Hepatocyte (in vitro differentiated cells): Measurements from ENCODE around the gene COX20. TPM values are rescaled to one million over a fixed set of nuclear protein-coding genes. Genes with fewer than 3 reads are reported as not detected.

Experiments
- DNase-seq: peaks from one replicate; pipeline ENCODE4 v3.0.0-alpha.2; 2016; ENCODE audit warnings: low spot score
- H2AFZ ChIP-seq: fragments of 200-600 bp; sonication (generic); 2 replicates; pipeline ENCODE4 v1.6.0; 2016; ENCODE audit warnings: antibody characterized with exemption, mild to moderate bottlenecking
- H3K27ac ChIP-seq: fragments of 200-600 bp; sonication (generic); 2 replicates; pipeline ENCODE4 v1.5.1; 2016; ENCODE audit warnings: mild to moderate bottlenecking
- H3K27me3 ChIP-seq: fragments of 200-600 bp; sonication (generic); 2 replicates; pipeline ENCODE4 v1.6.1; 2016
- H3K36me3 ChIP-seq: fragments of 200-600 bp; sonication (generic); replicated peaks from 2 replicates; pipeline ENCODE4 v1.5.1; 2016; ENCODE audit warnings: low read depth; ENCODE audit not compliant: insufficient read depth
- H3K4me1 ChIP-seq: fragments of 200-600 bp; sonication (generic); 2 replicates; pipeline ENCODE4 v1.5.1; 2016; ENCODE audit warnings: mild to moderate bottlenecking, moderate library complexity; ENCODE audit not compliant: insufficient read depth
- H3K4me2 ChIP-seq: fragments of 200-600 bp; sonication (generic); 2 replicates; pipeline ENCODE4 v1.6.0; 2016
- H3K4me3 ChIP-seq: fragments of 200-600 bp; sonication (generic); 2 replicates; pipeline ENCODE4 v1.5.1; 2016; ENCODE audit warnings: mild to moderate bottlenecking
- H3K79me2 ChIP-seq: fragments of 200-600 bp; sonication (generic); 2 replicates; pipeline ENCODE4 v1.6.0; 2017; ENCODE audit warnings: mild to moderate bottlenecking
- H3K9me2 ChIP-seq: fragments of 200-600 bp; sonication (generic); replicated peaks from 2 replicates; pipeline ENCODE4 v1.6.0; 2017; ENCODE audit warnings: mild to moderate bottlenecking; ENCODE audit not compliant: insufficient read depth
- H3K9me3 ChIP-seq: fragments of 200-600 bp; sonication (generic); 2 replicates; pipeline ENCODE4 v1.5.1; 2016; ENCODE audit warnings: low read depth, mild to moderate bottlenecking
- H4K20me1 ChIP-seq: fragments of 200-600 bp; sonication (generic); 2 replicates; pipeline ENCODE4 v1.6.0; 2016; ENCODE audit warnings: mild to moderate bottlenecking; ENCODE audit not compliant: insufficient read depth, poor library complexity, severe bottlenecking
- EZH2 ChIP-seq: fragments of 200-600 bp; sonication (generic); IDR thresholded peaks from 2 replicates; pipeline ENCODE4 v1.6.1; 2016; ENCODE audit warnings: antibody characterized with exemption, mild to moderate bottlenecking, borderline replicate concordance
- EZH2phosphoT487 ChIP-seq: fragments of 200-600 bp; sonication (generic); IDR thresholded peaks from one replicate; pipeline ENCODE4 v1.6.1; 2018; ENCODE audit warnings: antibody characterized with exemption, mild to moderate bottlenecking, low read depth, moderate library complexity; ENCODE audit not compliant: unreplicated experiment, severe bottlenecking
- WGBS: methylation state at CpG from one replicate; pipeline ENCODE4 v1.1.6; 2016; ENCODE audit warnings: low lambda C conversion rate; ENCODE audit errors: missing lambda C conversion rate; 5-methylcytosine and 5-hydroxymethylcytosine counted together
- polyA plus RNA-seq: library from polyadenylated mRNA; unstranded; fragments of >200 nt; fragmentation: Nextera tagmentation; extraction: Ambion mirVana; gene quantifications from 2 replicates; pipeline ENCODE4 v1.2.1, GENCODE V29; 2016
- total RNA-seq: library from RNA; depleted of rRNA; stranded (reverse); fragments of >200 nt; gene quantifications from 2 replicates; pipeline ENCODE4 v1.2.3, GENCODE V29; 2014
- TF ChIP-seq, protein P1 (sequence below): fragments of 200-600 bp; sonication (generic); IDR thresholded peaks from 2 replicates; pipeline ENCODE4 v1.5.1; 2016; ENCODE audit warnings: antibody characterized with exemption, mild to moderate bottlenecking; ENCODE audit not compliant: poor library complexity

COX20 gene
- total and polyA plus RNA-seq, 2 experiments from 2014 or later = 32.0 to 61.9 TPM

DNA sequence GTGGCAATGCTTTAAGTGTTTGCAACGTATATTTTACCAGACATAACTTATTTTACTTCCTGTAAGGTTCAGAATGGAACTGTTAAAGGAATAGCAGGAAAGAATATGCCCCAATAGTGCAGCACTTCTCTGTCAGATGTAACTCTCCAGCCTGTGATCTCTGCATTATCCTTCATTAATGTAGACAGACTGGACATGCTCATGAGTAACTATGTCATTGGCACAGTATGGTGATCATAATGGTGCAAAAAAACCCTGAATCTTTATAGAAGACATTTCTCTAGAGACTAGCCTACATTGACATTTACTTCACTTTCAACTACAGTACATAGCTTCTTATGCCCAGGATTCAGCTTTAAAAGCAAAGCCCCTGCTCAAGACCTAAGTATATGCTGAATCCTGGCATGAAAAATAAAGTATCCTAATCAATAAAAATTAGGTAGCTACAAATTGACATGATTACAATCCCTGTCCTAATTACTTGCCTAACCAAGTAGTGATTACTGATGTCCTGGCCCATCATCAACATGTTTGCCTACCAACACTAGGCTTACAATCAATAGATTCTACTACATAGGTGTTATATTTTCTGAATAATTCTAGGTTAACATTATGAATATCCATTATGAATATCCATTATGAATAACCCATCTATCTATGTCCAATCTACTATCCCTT lies 13.9 kb downstream of the COX20 start:
- H3K9me3 ChIP-seq = no peaks in the 10 kb centered on the region
- H3K27me3 ChIP-seq = no peaks in the 10 kb centered on the region
- no peak overlapping the region for H3K4me3 ChIP-seq
- no peaks in the 10 kb centered on the region for H3K9me2 ChIP-seq
- H4K20me1 ChIP-seq = peaks cover 7% of the 10 kb centered on the region
- no peak for DNase-seq
- no peak overlapping the region for H2AFZ ChIP-seq
- no peaks in the 10 kb centered on the region for H3K36me3 ChIP-seq
- no peak overlapping the region for H3K4me2 ChIP-seq
- TF ChIP-seq, protein P1, sequence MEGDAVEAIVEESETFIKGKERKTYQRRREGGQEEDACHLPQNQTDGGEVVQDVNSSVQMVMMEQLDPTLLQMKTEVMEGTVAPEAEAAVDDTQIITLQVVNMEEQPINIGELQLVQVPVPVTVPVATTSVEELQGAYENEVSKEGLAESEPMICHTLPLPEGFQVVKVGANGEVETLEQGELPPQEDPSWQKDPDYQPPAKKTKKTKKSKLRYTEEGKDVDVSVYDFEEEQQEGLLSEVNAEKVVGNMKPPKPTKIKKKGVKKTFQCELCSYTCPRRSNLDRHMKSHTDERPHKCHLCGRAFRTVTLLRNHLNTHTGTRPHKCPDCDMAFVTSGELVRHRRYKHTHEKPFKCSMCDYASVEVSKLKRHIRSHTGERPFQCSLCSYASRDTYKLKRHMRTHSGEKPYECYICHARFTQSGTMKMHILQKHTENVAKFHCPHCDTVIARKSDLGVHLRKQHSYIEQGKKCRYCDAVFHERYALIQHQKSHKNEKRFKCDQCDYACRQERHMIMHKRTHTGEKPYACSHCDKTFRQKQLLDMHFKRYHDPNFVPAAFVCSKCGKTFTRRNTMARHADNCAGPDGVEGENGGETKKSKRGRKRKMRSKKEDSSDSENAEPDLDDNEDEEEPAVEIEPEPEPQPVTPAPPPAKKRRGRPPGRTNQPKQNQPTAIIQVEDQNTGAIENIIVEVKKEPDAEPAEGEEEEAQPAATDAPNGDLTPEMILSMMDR = no peak
- peaks cover 17% of the 10 kb centered on the region for H3K4me1 ChIP-seq
- H3K27ac ChIP-seq = peak overlapping the region; percentile 0
- H3K79me2 ChIP-seq = peaks cover 77% of the 10 kb centered on the region
- WGBS = 88% methylated on average over 1 of the region's 1 CpG

DNA sequence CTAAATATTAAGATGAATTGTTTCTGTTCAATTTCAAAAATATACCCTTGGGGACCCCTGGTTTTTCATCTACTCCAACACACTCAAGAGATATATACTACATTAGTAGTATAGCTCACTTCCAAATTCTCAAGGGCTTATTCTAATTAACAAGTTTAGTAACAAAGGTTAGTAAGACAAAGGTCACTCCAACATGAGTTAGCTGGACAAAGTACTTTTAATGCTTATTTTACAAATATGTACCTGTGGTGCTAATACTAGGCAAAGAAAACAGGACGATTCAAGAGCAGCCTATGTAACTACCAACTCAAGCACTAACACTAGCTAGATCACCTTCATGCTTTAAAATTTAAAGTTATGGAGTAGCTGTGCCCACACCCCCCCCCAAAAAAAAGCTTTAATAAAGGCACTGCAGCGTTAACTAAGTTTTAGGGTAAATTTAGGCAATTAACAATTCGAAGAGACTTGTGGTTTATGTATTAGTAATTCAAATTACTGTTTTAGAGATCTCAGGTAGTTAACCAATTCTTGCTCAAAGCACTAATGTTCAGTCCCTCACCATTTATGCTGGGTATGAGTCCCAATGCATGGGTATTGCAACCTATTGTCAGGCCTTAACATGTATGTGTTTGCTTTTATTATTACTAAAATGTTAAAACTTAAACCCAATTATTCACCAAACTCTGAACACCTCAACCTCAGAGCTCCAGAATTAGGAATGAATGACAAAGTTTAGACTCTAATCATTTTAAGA lies 14.8 kb downstream of the COX20 start:
- TF ChIP-seq EZH2phosphoT487 (no peak), EZH2 (no peak)
- TF ChIP-seq, protein P1 = no peak
- Histone ChIP-seq H3K4me2 (no peak overlapping the region), H3K4me3 (no peak overlapping the region), H2AFZ (no peak overlapping the region), H3K9me2 (no peaks in the 10 kb centered on the region), H3K27me3 (no peaks in the 10 kb centered on the region), H4K20me1 (peaks cover 17% of the 10 kb centered on the region), H3K9me3 (no peaks in the 10 kb centered on the region), H3K4me1 (peaks cover 17% of the 10 kb centered on the region), H3K27ac (peak overlapping the region; percentile 25), H3K36me3 (no peaks in the 10 kb centered on the region), H3K79me2 (peaks cover 82% of the 10 kb centered on the region)
- DNase-seq = no peak
- 90% methylated on average over 3 of the region's 3 CpGs for WGBS

DNA sequence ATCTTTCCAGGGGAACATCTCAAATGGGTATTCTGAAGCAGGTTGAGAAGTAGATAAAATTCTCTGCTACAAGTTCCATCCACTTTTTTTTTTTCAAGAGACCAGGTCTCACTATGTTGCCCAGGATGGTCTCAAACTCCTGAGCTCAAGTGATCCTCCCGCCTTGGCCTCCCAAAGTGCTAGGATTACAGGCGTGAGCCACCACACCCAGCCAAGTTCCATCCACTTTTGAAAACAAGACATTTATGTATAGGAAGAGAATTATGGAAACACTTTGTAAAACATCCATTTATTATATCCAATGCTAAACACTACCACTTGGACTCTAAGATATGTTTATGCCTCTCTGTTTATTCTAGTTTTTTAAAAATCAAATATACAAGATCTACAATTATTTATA lies 15.4 kb downstream of the COX20 start:
- H3K79me2 ChIP-seq = peaks cover 84% of the 10 kb centered on the region
- H3K4me3 ChIP-seq = no peak overlapping the region
- H2AFZ ChIP-seq = no peak overlapping the region
- peaks cover 23% of the 10 kb centered on the region for H4K20me1 ChIP-seq
- DNase-seq = no peak
- peak overlapping the region; percentile 25 for H3K27ac ChIP-seq
- TF ChIP-seq EZH2phosphoT487 (no peak), EZH2 (no peak)
- TF ChIP-seq, protein P1 = no peak
- H3K36me3 ChIP-seq = no peaks in the 10 kb centered on the region
- WGBS = 98% methylated on average over 2 of the region's 2 CpGs
- H3K9me2 ChIP-seq = no peaks in the 10 kb centered on the region
- H3K27me3 ChIP-seq = no peaks in the 10 kb centered on the region
- H3K9me3 ChIP-seq = no peaks in the 10 kb centered on the region
- H3K4me2 ChIP-seq = no peak overlapping the region
- peaks cover 17% of the 10 kb centered on the region for H3K4me1 ChIP-seq
